Muscle layer of duodenum (tissue), 2 donors: Measurements from ENCODE around the gene CSNK1A1.
"Not testable (repeated sequence)": the region's sequence is repeated elsewhere in the genome, so short reads cannot be mapped to it uniquely, and the experiment has no call there.

Experiments used
- H3K27ac ChIP-seq: one replicate; pipeline ENCODE4 v1.7.0; 2013; ENCODE audit warnings: mild to moderate bottlenecking, low read length
- H3K27me3 ChIP-seq: one replicate; pipeline ENCODE4 v1.7.0; 2013; ENCODE audit warnings: low read depth, mild to moderate bottlenecking, control low read depth, low read length
- H3K36me3 ChIP-seq, 2 donors: one replicate each; pipeline ENCODE4 v1.7.0; 2013; ENCODE audit warnings: low read length in 2 of 2, control low read depth in 1 of 2, mild to moderate bottlenecking in 1 of 2; ENCODE audit not compliant: insufficient read depth in 2 of 2, control insufficient read depth in 1 of 2
- H3K4me1 ChIP-seq, 2 donors: one replicate each; pipeline ENCODE4 v1.7.0; 2013; ENCODE audit warnings: low read length in 2 of 2, mild to moderate bottlenecking in 2 of 2, control low read depth in 1 of 2, moderate library complexity in 1 of 2; ENCODE audit not compliant: insufficient read depth in 2 of 2, control insufficient read depth in 1 of 2
- H3K4me3 ChIP-seq, 2 donors: one replicate each; pipeline ENCODE4 v1.7.0; 2013; ENCODE audit warnings: low read length in 2 of 2, low read depth in 1 of 2, mild to moderate bottlenecking in 1 of 2
- H3K9me3 ChIP-seq, 2 donors: one replicate each; pipeline ENCODE4 v1.7.0; 2013; ENCODE audit warnings: low read length in 2 of 2, control low read depth in 1 of 2, mild to moderate bottlenecking in 1 of 2; ENCODE audit not compliant: control insufficient read depth in 1 of 2
- donor health status: healthy.

The CSNK1A1 gene

GRCh38 chr5:149572170-149572569 lies 20.9 kb upstream of the CSNK1A1 start:
- Histone ChIP-seq H3K9me3 (no peaks in the 10 kb centered on the region), H3K4me1 (no peaks in the 10 kb centered on the region), H3K36me3 (no peaks in the 10 kb centered on the region), H3K27ac (no peak overlapping the region), H3K4me3 (no peak overlapping the region), H3K27me3 (no peaks in the 10 kb centered on the region)

- Histone ChIP-seq H3K4me1 (peaks cover 0 to 7% of the 10 kb centered on the region in 2 donors), H3K27ac (no peak overlapping the region), H3K4me3 (no peak overlapping the region), H3K36me3 (no peaks in the 10 kb centered on the region), H3K9me3 (no peaks in the 10 kb centered on the region), H3K27me3 (no peaks in the 10 kb centered on the region)
Measured at GRCh38 chr5:149567226-149567625, 16.0 kb upstream of the CSNK1A1 start.

DNA sequence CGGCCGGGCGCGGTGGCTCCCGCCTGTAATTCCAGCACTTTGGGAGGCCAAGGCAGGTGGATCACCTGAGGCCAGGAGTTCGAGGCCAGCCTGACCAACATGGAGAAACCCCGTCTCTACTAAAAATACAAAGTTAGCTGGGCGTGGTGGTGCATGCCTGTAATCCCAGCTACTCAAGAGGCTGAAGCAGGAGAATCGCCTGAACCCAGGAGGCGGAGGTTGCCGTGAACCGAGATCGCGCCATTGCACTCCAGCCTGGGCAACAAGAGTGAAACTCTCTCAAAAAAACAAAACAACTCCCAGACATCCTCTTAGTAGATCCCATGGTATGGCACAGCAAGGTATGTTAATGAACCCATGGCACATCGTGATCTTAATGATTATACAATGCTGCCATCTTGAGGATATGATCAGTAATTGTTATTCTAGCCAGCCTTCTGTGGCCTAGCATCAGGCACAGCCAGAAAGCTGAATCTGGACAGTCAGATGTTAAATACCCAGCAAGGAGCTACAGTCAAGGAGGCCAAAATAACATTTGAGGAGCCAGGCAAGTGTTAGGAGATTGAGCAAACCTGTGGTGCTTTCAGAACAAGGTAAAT lies 13.4 kb upstream of the CSNK1A1 start:
- H3K27ac ChIP-seq, H3K36me3 ChIP-seq, H3K4me3 ChIP-seq, H3K4me1 ChIP-seq, H3K27me3 ChIP-seq, H3K9me3 ChIP-seq: not testable (repeated sequence)

- Histone ChIP-seq H3K27ac (peak overlapping the region; percentile 92), H3K36me3 (no peaks in the 10 kb centered on the region), H3K4me1 (peaks cover 6 to 7% of the 10 kb centered on the region in 2 donors), H3K27me3 (no peaks in the 10 kb centered on the region), H3K9me3 (no peaks in the 10 kb centered on the region), H3K4me3 (no peak overlapping the region)
Measured at GRCh38 chr5:149563466-149563865, 12.2 kb upstream of the CSNK1A1 start.

- Histone ChIP-seq H3K27ac (peak overlapping the region; percentile 92), H3K27me3 (no peaks in the 10 kb centered on the region), H3K4me3 (peak overlapping the region; percentile 7), H3K9me3 (no peaks in the 10 kb centered on the region), H3K4me1 (peaks cover 6 to 7% of the 10 kb centered on the region in 2 donors), H3K36me3 (no peaks in the 10 kb centered on the region)
Measured at GRCh38 chr5:149561848-149562247, 10.6 kb upstream of the CSNK1A1 start.

DNA sequence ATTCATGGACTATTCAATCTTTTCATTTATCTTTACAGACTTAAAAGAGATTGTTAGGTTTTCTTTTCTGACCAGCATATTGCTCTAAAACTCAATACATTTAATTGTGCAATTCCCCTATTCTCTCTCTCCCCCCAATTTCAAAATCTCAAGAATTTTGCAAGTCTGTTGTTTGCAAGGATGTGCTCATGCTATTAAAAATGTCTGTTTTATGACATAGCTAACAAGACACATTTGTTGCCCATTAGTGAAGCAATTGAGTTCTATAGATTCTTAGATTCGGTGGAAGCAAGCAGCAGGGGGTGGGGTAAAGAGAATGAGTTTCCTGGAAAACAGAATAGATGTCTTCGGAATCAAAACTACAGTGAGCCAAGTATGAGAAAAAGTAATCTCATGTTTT lies 8.5 kb upstream of the CSNK1A1 start:
- Histone ChIP-seq H3K36me3 (no peaks in the 10 kb centered on the region), H3K4me3 (no peak overlapping the region), H3K9me3 (no peaks in the 10 kb centered on the region), H3K27me3 (no peaks in the 10 kb centered on the region), H3K27ac (no peak overlapping the region), H3K4me1 (peaks cover 6 to 7% of the 10 kb centered on the region in 2 donors)

DNA sequence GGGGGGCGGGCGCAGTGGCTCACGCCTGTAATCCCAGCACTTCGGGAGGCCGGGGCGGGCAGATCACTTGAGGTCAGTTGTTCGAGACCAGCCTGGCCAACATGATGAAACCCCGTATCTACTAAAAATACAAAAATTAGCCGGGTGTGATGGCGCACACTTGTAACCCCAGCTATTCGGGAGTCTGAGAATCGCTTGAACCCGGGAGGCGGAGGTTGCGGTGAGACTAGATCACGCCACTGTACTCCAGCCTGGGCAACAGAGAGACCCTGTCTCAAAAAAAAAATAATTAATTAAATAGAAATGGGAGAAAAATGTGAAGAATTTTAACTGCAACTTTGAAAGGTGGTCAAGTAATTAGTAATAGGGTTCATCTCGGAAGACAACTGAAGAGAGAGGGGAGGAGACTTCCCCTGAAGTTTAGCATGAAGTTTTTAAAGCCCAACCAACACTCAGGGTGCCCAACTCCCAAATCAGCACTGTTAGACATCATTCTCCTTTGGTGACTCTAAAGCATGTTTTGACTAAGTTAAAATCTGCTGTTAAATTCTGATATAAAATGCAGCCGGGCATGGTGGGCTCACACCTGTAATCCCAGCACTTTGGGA lies 1.4 kb upstream of the CSNK1A1 start:
- no peak overlapping the region for H3K4me3 ChIP-seq
- H3K27ac ChIP-seq: no peak overlapping the region
- no peaks in the 10 kb centered on the region for H3K27me3 ChIP-seq
- peaks cover 0 to 32% of the 10 kb centered on the region in 2 donors for H3K36me3 ChIP-seq
- H3K4me1 ChIP-seq: peaks cover 0 to 13% of the 10 kb centered on the region in 2 donors
- H3K9me3 ChIP-seq: no peaks in the 10 kb centered on the region

GRCh38 chr5:149552038-149552494 lies 827 bp upstream of the CSNK1A1 start:
- Histone ChIP-seq H3K36me3 (peaks cover 0 to 32% of the 10 kb centered on the region in 2 donors), H3K27me3 (no peaks in the 10 kb centered on the region), H3K4me1 (peaks cover 5 to 19% of the 10 kb centered on the region in 2 donors), H3K4me3 (peak overlapping the region; percentile 78 to 99), H3K9me3 (no peaks in the 10 kb centered on the region), H3K27ac (peak overlapping the region; percentile 97)

GRCh38 chr5:149550594-149551226 lies 529 bp downstream of the CSNK1A1 start:
- H3K36me3 ChIP-seq: peaks cover 0 to 33% of the 10 kb centered on the region in 2 donors
- peak overlapping the region; percentile 96 to 99 for H3K4me3 ChIP-seq
- peaks cover 10 to 32% of the 10 kb centered on the region in 2 donors for H3K4me1 ChIP-seq
- no peaks in the 10 kb centered on the region for H3K27me3 ChIP-seq
- H3K9me3 ChIP-seq: no peaks in the 10 kb centered on the region
- H3K27ac ChIP-seq: peak overlapping the region; percentile 97

DNA sequence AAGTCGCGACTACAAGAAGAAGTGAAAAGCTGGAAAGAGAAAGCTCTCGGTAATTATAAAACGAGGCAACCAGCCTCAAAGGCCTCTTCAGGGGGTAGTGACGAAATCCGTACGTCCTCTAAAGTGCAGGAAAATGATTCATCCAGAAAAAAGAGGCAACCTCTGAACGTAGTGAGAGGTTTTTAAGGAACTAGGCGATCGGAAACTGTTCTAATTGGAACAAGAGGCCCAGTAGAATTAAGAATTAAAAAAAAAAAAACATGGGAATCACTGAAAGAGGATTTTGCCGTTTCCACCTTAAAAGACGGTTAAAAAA lies 1.0 kb downstream of the CSNK1A1 start:
- Histone ChIP-seq H3K36me3 (peaks cover 5 to 38% of the 10 kb centered on the region in 2 donors), H3K27me3 (no peaks in the 10 kb centered on the region), H3K27ac (peak overlapping the region; percentile 97), H3K4me3 (peak overlapping the region; percentile 96 to 99), H3K4me1 (peaks cover 12 to 37% of the 10 kb centered on the region in 2 donors), H3K9me3 (no peaks in the 10 kb centered on the region)

DNA sequence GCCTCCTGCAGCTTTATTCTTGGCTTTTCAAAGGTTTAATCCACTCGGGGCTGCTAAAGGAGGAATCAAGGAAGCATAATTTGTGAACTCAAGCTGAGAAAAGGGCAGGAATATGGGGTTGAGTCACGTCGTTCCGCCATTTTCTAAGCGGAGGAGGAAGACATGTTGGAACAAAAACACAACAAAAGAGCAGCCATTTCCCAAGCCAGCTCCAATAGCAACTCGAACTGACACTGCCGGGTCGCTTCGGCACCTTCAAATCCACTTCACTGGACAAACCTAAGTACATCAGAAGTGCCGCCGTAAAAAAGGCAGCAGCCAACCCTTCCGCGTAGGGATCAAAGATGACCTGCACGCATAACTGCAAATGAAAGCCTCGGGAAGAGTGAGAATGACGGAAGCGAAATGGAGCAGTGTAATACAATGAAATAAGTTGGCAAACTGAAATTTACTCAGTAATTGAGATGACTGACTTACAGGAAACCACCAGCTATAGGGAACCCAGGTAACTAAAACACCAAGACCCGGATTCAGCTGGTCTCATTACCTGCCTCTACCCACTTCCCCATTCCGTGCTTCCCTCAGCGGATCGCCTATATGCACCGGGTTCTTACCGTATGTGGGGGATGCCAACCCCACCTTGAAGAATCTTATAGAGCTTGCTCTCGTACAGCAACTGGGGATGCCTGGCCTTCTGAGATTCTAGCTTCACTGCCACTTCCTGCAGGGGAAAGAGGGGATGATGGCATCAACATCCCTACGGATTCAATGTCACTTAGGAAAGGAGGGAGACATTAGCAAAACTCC lies 1.6 kb downstream of the CSNK1A1 start:
- peak overlapping the region; percentile 97 for H3K27ac ChIP-seq
- peak overlapping the region; percentile 96 to 99 for H3K4me3 ChIP-seq
- H3K9me3 ChIP-seq: no peaks in the 10 kb centered on the region
- peaks cover 12 to 42% of the 10 kb centered on the region in 2 donors for H3K4me1 ChIP-seq
- H3K36me3 ChIP-seq: peaks cover 5 to 39% of the 10 kb centered on the region in 2 donors
- no peaks in the 10 kb centered on the region for H3K27me3 ChIP-seq
